Osteoblast (primary cell): ENCODE data around the gene RHD. TPM values are rescaled to one million over a fixed set of nuclear protein-coding genes. Genes with fewer than 3 reads are reported as not detected.
A peak's percentile ranks its signal among the peaks of the same experiment; 100 is the strongest.

Experiments used
- DNase-seq: peaks from one replicate; pipeline ENCODE4 v3.0.0; 2011; ENCODE audit warnings: low spot score, mixed read lengths; ENCODE audit not compliant: insufficient read length; ENCODE audit errors: missing footprints
- H2AFZ ChIP-seq: 2 replicates; pipeline ENCODE4 v1.6.0; 2011; ENCODE audit warnings: mild to moderate bottlenecking, low read length
- H3K27ac ChIP-seq: 2 replicates; pipeline ENCODE4 v1.5.1; 2011; ENCODE audit warnings: mild to moderate bottlenecking, low read depth, low read length, moderate library complexity
- H3K27me3 ChIP-seq: 2 replicates; pipeline ENCODE4 v1.6.0; 2012; ENCODE audit warnings: mild to moderate bottlenecking, control low read depth, inconsistent platforms, low read length, moderate library complexity; ENCODE audit not compliant: insufficient read depth
- H3K36me3 ChIP-seq: 2 replicates; pipeline ENCODE4 v1.5.1; 2011; ENCODE audit warnings: mild to moderate bottlenecking, low read length, control low read depth, moderate library complexity; ENCODE audit not compliant: insufficient read depth
- H3K4me1 ChIP-seq: 2 replicates; pipeline ENCODE4 v1.5.1; 2011; ENCODE audit warnings: mild to moderate bottlenecking, low read length, control low read depth, moderate library complexity; ENCODE audit not compliant: insufficient read depth
- H3K4me2 ChIP-seq: 2 replicates; pipeline ENCODE4 v1.6.0; 2011; ENCODE audit warnings: mild to moderate bottlenecking, low read length; ENCODE audit not compliant: insufficient read depth
- H3K4me3 ChIP-seq: fragments of 200-600 bp; sonication (generic); 3 replicates; pipeline ENCODE4 v1.5.1; 2012; ENCODE audit warnings: mild to moderate bottlenecking, low read length, inconsistent platforms; ENCODE audit not compliant: insufficient read depth
- H3K79me2 ChIP-seq: 2 replicates; pipeline ENCODE4 v1.6.0; 2012; ENCODE audit warnings: mild to moderate bottlenecking, low read length, control low read depth, inconsistent platforms; ENCODE audit not compliant: insufficient read depth
- H3K9me3 ChIP-seq: 2 replicates; pipeline ENCODE4 v1.5.1; 2011; ENCODE audit warnings: low read depth, low read length, control low read depth
- H4K20me1 ChIP-seq: 2 replicates; pipeline ENCODE4 v1.6.0; 2012; ENCODE audit warnings: mild to moderate bottlenecking, low read length, control low read depth; ENCODE audit not compliant: insufficient read depth
- total RNA-seq: library from RNA; depleted of rRNA; stranded (reverse); fragments of >200 nt; gene quantifications from 2 replicates; pipeline ENCODE4 v1.2.3, GENCODE V29; 2012
- TF ChIP-seq, protein P1 (sequence below): IDR thresholded peaks from 2 replicates; pipeline ENCODE4 v1.5.1; 2011; ENCODE audit warnings: mild to moderate bottlenecking, low read depth, low read length, moderate library complexity; ENCODE audit errors: extremely low read depth

Gene RHD
- total RNA-seq, 1 donor: not detected

- peaks cover 44% of the 10 kb centered on the region for H3K36me3 ChIP-seq
- no peaks in the 10 kb centered on the region for H3K9me3 ChIP-seq
- peak overlapping the region; percentile 70 for H3K4me3 ChIP-seq
- H3K27ac ChIP-seq: peak overlapping the region; percentile 88
- no peaks in the 10 kb centered on the region for H3K27me3 ChIP-seq
- H3K4me1 ChIP-seq: peaks cover 39% of the 10 kb centered on the region
- H3K79me2 ChIP-seq: peaks cover 32% of the 10 kb centered on the region
- H4K20me1 ChIP-seq: peaks cover 19% of the 10 kb centered on the region
- H3K4me2 ChIP-seq: peak overlapping the region; percentile 91
- H2AFZ ChIP-seq: peak overlapping the region; percentile 87
- TF ChIP-seq, protein P1, sequence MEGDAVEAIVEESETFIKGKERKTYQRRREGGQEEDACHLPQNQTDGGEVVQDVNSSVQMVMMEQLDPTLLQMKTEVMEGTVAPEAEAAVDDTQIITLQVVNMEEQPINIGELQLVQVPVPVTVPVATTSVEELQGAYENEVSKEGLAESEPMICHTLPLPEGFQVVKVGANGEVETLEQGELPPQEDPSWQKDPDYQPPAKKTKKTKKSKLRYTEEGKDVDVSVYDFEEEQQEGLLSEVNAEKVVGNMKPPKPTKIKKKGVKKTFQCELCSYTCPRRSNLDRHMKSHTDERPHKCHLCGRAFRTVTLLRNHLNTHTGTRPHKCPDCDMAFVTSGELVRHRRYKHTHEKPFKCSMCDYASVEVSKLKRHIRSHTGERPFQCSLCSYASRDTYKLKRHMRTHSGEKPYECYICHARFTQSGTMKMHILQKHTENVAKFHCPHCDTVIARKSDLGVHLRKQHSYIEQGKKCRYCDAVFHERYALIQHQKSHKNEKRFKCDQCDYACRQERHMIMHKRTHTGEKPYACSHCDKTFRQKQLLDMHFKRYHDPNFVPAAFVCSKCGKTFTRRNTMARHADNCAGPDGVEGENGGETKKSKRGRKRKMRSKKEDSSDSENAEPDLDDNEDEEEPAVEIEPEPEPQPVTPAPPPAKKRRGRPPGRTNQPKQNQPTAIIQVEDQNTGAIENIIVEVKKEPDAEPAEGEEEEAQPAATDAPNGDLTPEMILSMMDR: peak; percentile 63
- DNase-seq: peak; percentile 95
Observed at GRCh38 chr1:25239681-25240541, 32.4 kb upstream of the RHD start.

GRCh38 chr1:25243907-25244306, 28.4 kb upstream of the RHD start:
- peaks cover 47% of the 10 kb centered on the region for H3K79me2 ChIP-seq
- peaks cover 43% of the 10 kb centered on the region for H4K20me1 ChIP-seq
- no peak for DNase-seq
- H3K9me3 ChIP-seq: no peaks in the 10 kb centered on the region
- H3K27me3 ChIP-seq: no peaks in the 10 kb centered on the region
- H3K4me3 ChIP-seq: no peak overlapping the region
- H3K4me1 ChIP-seq: peaks cover 39% of the 10 kb centered on the region
- peaks cover 54% of the 10 kb centered on the region for H3K36me3 ChIP-seq
- no peak overlapping the region for H3K27ac ChIP-seq
- TF ChIP-seq, protein P1: no peak
- no peak overlapping the region for H2AFZ ChIP-seq
- H3K4me2 ChIP-seq: peak overlapping the region; percentile 87

- peak overlapping the region; percentile 100 for H3K4me3 ChIP-seq
- DNase-seq: peak; percentile 66
- peak overlapping the region; percentile 87 for H3K4me2 ChIP-seq
- H3K4me1 ChIP-seq: peaks cover 30% of the 10 kb centered on the region
- no peaks in the 10 kb centered on the region for H3K9me3 ChIP-seq
- peak overlapping the region; percentile 99 for H3K27ac ChIP-seq
- no peak overlapping the region for H2AFZ ChIP-seq
- peaks cover 46% of the 10 kb centered on the region for H3K79me2 ChIP-seq
- peaks cover 50% of the 10 kb centered on the region for H3K36me3 ChIP-seq
- H4K20me1 ChIP-seq: peaks cover 42% of the 10 kb centered on the region
- TF ChIP-seq, protein P1: no peak
- no peaks in the 10 kb centered on the region for H3K27me3 ChIP-seq
Observed at GRCh38 chr1:25245393-25245792, 26.9 kb upstream of the RHD start.
